A673 (cell line): ENCODE results near the gene AGAP1. TPM values are rescaled to one million over a fixed set of nuclear protein-coding genes. Genes with fewer than 3 reads are reported as not detected.
A peak's percentile ranks its signal among the peaks of the same experiment; 100 is the strongest.

Experiments used
- BruUV-seq: library from RNA; stranded (reverse); fragments of 400-500 nt; replicated peaks from 2 replicates; lab custom pipeline; 2021; lab: Mats Ljungman, UMichigan
- CTCF ChIA-PET: fragments of 300-600 bp; sonication (Branson Sonifier 250); formaldehyde crosslinking; loops from one replicate; lab custom pipeline; 2022; ENCODE audit warnings: antibody characterized with exemption; lab: Charles Lee
- POLR2A ChIA-PET: fragments of 300-600 bp; sonication (Branson Sonifier 250); formaldehyde crosslinking; loops from one replicate; lab custom pipeline; 2022; ENCODE audit warnings: antibody characterized with exemption; ENCODE audit not compliant: low non-redundant PET; lab: Charles Lee
- DNase-seq: peaks from one replicate; pipeline ENCODE4 v3.0.0-alpha.2; 2015; ENCODE audit warnings: low spot score
- H3K27ac ChIP-seq: fragments of 200-600 bp; sonication (generic); 2 replicates; pipeline ENCODE4 v1.5.1; 2016; ENCODE audit warnings: mixed run types, low read depth, mild to moderate bottlenecking, mixed read lengths, antibody characterized with exemption, low read length; ENCODE audit not compliant: poor library complexity, severe bottlenecking
- H3K27me3 ChIP-seq: fragments of 200-600 bp; sonication (generic); replicated peaks from 2 replicates; pipeline ENCODE4 v1.6.1; 2017; ENCODE audit warnings: mixed run types, low read depth, mild to moderate bottlenecking, mixed read lengths, antibody characterized with exemption, low read length; ENCODE audit not compliant: insufficient read depth, poor library complexity
- H3K36me3 ChIP-seq: fragments of 200-600 bp; sonication (generic); 2 replicates; pipeline ENCODE4 v1.6.1; 2016; ENCODE audit warnings: mixed run types, mild to moderate bottlenecking, mixed read lengths, antibody characterized with exemption, low read length; ENCODE audit not compliant: insufficient read depth, poor library complexity, severe bottlenecking
- H3K4me1 ChIP-seq: fragments of 200-600 bp; sonication (generic); 2 replicates; pipeline ENCODE4 v1.6.1; 2017; ENCODE audit warnings: mixed run types, mild to moderate bottlenecking, mixed read lengths, antibody characterized with exemption, low read length; ENCODE audit not compliant: insufficient read depth, poor library complexity, severe bottlenecking
- H3K4me3 ChIP-seq: fragments of 200-600 bp; sonication (generic); 2 replicates; pipeline ENCODE4 v1.5.1; 2016; ENCODE audit warnings: low read depth, mixed run types, mild to moderate bottlenecking, mixed read lengths, low read length; ENCODE audit not compliant: poor library complexity, severe bottlenecking
- H3K9me3 ChIP-seq: fragments of 200-600 bp; sonication (generic); 2 replicates; pipeline ENCODE4 v1.6.1; 2016; ENCODE audit warnings: mixed run types, low read depth, mild to moderate bottlenecking, mixed read lengths, antibody characterized with exemption, low read length; ENCODE audit not compliant: poor library complexity, severe bottlenecking
- EZH2 ChIP-seq: fragments of 200-600 bp; sonication (generic); IDR thresholded peaks from 2 replicates; pipeline ENCODE4 v1.6.1; 2017; ENCODE audit warnings: borderline replicate concordance, low read depth, mild to moderate bottlenecking, mixed read lengths, antibody characterized with exemption, low read length; ENCODE audit not compliant: poor library complexity, severe bottlenecking
- intact Hi-C: fragments of 100-400 bp; cut with micrococcal nuclease; formaldehyde crosslinking; loops from one replicate; pipeline ENCODE4 v1.10.0; 2022; ENCODE audit not compliant: unreplicated experiment
- total RNA-seq: library from RNA; stranded (reverse); gene quantifications from 2 replicates; pipeline ENCODE4 v1.2.3, GENCODE V29; 2021
- TF ChIP-seq, protein P1 (sequence below): fragments of 300-800, 200-600 bp; sonication (generic); conservative IDR thresholded peaks from 2 replicates; pipeline ENCODE4 v1.5.1; 2017; ENCODE audit warnings: low read depth, mild to moderate bottlenecking, antibody characterized with exemption, low read length, moderate library complexity, mixed read lengths

Gene AGAP1
- total RNA-seq, 1 experiment from 2014 or later: 25.3 TPM

DNA sequence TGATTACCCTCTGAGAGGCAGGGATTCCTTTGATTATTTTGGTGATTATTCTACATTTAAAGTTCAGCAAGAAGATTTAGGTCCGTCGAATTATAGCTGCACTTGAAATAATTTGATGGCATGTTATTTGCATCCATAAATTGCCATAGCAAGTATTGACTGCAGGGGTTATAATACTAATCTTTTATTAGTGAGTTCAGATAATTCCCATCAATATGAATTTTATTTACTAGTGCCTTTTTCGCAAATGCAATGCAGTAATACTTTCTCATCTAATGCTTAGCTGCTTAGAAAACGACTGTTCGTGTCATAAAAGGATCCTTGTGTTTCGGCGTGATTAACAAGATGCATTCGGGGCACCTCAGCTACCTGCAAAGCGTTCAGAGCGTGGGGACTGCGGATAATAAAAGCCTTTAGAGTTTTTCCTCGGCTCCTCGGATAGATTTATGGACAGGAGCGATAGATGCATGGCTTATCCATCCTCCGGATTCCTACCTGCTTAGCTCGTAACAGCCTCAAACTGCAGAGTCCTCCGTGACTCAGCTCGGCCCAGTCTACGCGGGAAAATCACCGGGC is 676.8 kb downstream of the AGAP1 start:
- ChIA-PET CTCF (no interaction called here), POLR2A (no interaction called here)
- H3K4me1 ChIP-seq: peaks cover 32% of the 10 kb centered on the region
- peaks cover 100% of the 10 kb centered on the region for H3K27me3 ChIP-seq
- intact Hi-C loops: no loop called here
- BruUV-seq: no TSS peak
- H3K27ac ChIP-seq: no peak overlapping the region
- DNase-seq: no peak
- H3K36me3 ChIP-seq: no peaks in the 10 kb centered on the region
- no peak overlapping the region for H3K4me3 ChIP-seq
- TF ChIP-seq, protein P1, sequence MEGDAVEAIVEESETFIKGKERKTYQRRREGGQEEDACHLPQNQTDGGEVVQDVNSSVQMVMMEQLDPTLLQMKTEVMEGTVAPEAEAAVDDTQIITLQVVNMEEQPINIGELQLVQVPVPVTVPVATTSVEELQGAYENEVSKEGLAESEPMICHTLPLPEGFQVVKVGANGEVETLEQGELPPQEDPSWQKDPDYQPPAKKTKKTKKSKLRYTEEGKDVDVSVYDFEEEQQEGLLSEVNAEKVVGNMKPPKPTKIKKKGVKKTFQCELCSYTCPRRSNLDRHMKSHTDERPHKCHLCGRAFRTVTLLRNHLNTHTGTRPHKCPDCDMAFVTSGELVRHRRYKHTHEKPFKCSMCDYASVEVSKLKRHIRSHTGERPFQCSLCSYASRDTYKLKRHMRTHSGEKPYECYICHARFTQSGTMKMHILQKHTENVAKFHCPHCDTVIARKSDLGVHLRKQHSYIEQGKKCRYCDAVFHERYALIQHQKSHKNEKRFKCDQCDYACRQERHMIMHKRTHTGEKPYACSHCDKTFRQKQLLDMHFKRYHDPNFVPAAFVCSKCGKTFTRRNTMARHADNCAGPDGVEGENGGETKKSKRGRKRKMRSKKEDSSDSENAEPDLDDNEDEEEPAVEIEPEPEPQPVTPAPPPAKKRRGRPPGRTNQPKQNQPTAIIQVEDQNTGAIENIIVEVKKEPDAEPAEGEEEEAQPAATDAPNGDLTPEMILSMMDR: no peak
- no peak for TF ChIP-seq EZH2
- no peaks in the 10 kb centered on the region for H3K9me3 ChIP-seq

DNA sequence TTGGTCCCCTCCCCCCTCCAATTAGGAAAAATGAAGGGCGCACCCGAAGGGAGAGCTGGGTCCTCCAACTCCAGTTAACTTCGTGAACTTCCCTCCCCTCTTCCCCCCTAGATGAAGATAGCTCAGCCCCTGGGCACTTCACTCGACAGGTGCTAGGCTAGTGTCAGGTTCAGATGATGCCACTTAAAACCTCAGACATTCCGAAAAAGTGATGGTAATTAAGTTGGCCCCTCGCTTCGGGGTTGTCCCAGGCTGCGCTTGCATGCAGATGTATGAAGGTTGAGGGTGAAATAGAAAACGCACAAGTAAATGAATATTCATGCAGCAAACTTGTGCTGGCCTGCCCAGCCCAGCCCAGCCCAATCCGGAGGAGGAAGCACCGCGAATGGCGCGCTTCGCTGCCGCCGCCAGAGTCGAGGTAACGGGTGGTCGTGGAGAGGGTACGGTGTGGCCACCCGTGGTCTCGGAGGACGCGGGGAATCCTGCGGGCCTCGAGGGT is 677.4 kb downstream of the AGAP1 start:
- Histone ChIP-seq H3K4me1 (peaks cover 32% of the 10 kb centered on the region), H3K27me3 (peaks cover 100% of the 10 kb centered on the region), H3K27ac (no peak overlapping the region), H3K4me3 (no peak overlapping the region), H3K36me3 (no peaks in the 10 kb centered on the region), H3K9me3 (no peaks in the 10 kb centered on the region)
- intact Hi-C loops: no loop called here
- ChIA-PET POLR2A (no interaction called here), CTCF (no interaction called here)
- DNase-seq: no peak
- TF ChIP-seq, protein P1: no peak
- peak; percentile 21 for TF ChIP-seq EZH2
- BruUV-seq: no TSS peak

DNA sequence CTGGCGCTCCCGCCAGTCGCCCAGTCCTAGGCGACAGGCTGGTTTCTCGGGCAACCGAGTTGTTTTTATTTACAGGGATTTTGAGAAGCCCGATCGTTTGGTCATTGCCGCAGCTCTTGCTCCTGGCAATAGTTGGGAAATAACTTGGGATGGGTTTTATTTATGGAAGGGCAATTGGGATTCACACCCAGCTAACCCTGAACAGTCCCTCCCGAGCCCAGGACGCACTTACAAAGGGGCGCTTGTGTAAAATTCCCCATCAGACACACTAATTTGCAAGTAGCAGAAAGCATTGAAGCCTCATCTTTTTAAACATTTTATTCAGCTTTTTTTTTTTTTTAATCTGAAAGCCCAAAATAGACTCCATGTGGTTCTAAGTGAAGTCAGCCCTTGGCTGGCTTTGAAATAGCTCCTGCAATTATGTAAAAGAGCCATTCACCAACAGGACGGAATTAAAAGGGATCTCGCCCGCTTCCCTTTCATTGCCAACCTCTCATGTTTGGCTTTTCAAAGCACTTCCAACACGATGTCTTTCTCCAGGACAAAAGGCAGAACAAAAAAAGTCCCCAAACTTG is 677.9 kb downstream of the AGAP1 start:
- POLR2A ChIA-PET: no interaction called here
- H3K36me3 ChIP-seq: no peaks in the 10 kb centered on the region
- BruUV-seq: no TSS peak
- intact Hi-C loops: no loop called here
- H3K27me3 ChIP-seq: peaks cover 100% of the 10 kb centered on the region
- no peak overlapping the region for H3K27ac ChIP-seq
- CTCF ChIA-PET: interaction anchor here (1.0 kb wide), 1 partner anchor 393 kb away, joined by 6 read pairs; no protein-coding TSS in a partner anchor
- TF ChIP-seq, protein P1: no peak
- TF ChIP-seq EZH2: peak; percentile 10
- H3K4me1 ChIP-seq: peaks cover 29% of the 10 kb centered on the region
- no peak overlapping the region for H3K4me3 ChIP-seq
- no peaks in the 10 kb centered on the region for H3K9me3 ChIP-seq
- DNase-seq: peak; percentile 33
